SK-N-SH treated with all-trans-retinoic acid at 6 μM for 48 hours (cell line): ENCODE results near the gene LUC7L.

ENCODE experiments used
- ARNTL ChIP-seq: fragments of 450-650 bp; formaldehyde crosslinking; IDR thresholded peaks from 2 replicates; pipeline ENCODE4 v1.5.0; 2020; ENCODE audit warnings: low read depth, mild to moderate bottlenecking, moderate library complexity, borderline replicate concordance
- CSDC2 ChIP-seq: fragments of 250-450 bp; sonication (Bioruptor Pico); IDR thresholded peaks from 2 replicates; pipeline ENCODE4 v1.5.0; 2020; ENCODE audit warnings: mild to moderate bottlenecking, moderate library complexity
- ISL1 ChIP-seq: fragments of 250-450 bp; sonication (Bioruptor Pico); IDR thresholded peaks from 2 replicates; pipeline ENCODE4 v2.1.2; 2022; ENCODE audit warnings: mild to moderate bottlenecking, moderate library complexity
- OSR1 ChIP-seq: fragments of 250-450 bp; sonication (Bioruptor Pico); IDR thresholded peaks from 2 replicates; pipeline ENCODE4 v1.8.0; 2022; ENCODE audit warnings: moderate library complexity, mild to moderate bottlenecking, inconsistent platforms
- TCF4 ChIP-seq: fragments of 250-450 bp; sonication (Bioruptor Pico); IDR thresholded peaks from 2 replicates; pipeline ENCODE4 v1.8.0; 2021; ENCODE audit warnings: mild to moderate bottlenecking, moderate library complexity, borderline replicate concordance
- TSHZ2 ChIP-seq: fragments of 250-450 bp; sonication (Bioruptor Pico); IDR thresholded peaks from 2 replicates; pipeline ENCODE4 v1.5.0; 2020; ENCODE audit warnings: mild to moderate bottlenecking, moderate library complexity
- ZC3H10 ChIP-seq: fragments of 250-450 bp; sonication (Bioruptor Pico); IDR thresholded peaks from 2 replicates; pipeline ENCODE4 v1.5.1; 2021; ENCODE audit warnings: mild to moderate bottlenecking, moderate library complexity

DNA sequence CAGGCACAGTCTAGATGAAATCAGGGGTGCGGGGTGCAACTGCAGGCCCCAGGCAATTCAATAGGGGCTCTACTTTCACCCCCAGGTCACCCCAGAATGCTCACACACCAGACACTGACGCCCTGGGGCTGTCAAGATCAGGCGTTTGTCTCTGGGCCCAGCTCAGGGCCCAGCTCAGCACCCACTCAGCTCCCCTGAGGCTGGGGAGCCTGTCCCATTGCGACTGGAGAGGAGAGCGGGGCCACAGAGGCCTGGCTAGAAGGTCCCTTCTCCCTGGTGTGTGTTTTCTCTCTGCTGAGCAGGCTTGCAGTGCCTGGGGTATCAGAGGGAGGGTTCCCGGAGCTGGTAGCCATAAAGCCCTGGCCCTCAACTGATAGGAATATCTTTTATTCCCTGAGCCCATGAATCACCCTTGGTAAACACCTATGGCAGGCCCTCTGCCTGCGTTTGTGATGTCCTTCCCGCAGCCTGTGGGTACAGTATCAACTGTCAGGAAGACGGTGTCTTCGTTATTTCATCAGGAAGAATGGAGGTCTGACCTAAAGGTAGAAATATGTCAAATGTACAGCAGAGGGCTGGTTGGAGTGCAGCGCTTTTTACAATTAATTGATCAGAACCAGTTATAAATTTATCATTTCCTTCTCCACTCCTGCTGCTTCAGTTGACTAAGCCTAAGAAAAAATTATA, 51.1 kb downstream of the LUC7L start:
- TF ChIP-seq ISL1 (CRISPR knock-in tag): no peak
- TF ChIP-seq ZC3H10 (CRISPR knock-in tag): no peak
- TF ChIP-seq ARNTL: no peak
- no peak for TF ChIP-seq TCF4 (CRISPR knock-in tag)
- TF ChIP-seq CSDC2 (CRISPR knock-in tag): no peak
- no peak for TF ChIP-seq OSR1
- TF ChIP-seq TSHZ2 (CRISPR knock-in tag): no peak
